GM21381 (cell line): ENCODE data around the gene ALDH1B1.

Experiments
- ATAC-seq: cut with Tn5 transposase; IDR thresholded peaks from one replicate; pipeline ENCODE4 v1.9.1; 2021; ENCODE audit warnings: mild to moderate bottlenecking, moderate library complexity; ENCODE audit not compliant: unreplicated experiment

Gene ALDH1B1

DNA sequence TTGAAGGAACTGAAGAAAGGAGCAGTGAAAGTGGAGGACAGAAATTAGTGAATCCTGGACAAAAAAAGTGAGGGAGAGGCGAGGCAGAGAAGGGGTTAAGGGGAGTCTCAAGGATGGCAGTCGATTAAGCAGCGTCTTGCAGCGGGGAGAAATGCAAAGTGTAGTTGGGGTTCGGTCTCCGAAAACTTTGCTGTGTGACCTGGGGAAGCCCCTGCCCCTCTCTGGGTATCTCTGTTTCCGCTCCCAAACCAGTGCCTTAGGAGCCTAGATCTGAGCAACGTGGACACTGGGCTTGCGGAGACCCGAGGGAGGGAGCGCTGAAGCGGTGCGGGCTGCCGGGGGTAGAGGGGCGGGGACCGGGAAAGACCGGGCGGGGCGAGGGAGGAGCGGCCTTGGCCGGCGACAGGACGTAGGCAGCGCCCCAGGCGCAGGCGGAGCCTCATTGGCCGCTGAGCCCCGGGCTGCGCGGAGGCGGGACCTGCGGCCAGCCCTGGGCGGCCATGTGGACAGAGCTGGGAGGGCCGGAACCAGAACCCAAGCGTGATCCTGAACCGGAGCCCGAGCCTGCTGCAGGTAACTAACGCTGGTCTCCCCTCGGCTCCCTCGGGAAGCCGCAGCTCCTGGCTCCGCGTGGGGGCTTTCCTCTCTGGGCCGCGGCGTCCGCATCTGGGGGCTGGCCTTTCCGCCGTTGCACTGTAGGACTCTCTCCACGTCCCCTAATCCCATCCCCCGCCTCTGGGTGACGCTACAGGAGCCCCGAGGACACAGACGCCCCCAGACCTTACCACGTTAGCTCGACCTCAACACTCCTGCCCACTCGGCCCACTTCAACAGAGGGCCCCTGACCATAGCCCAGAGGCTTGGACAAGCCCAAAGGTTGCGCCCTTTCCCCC, at the start of gene ALDH1B1:
Gene ALDH1B1 (plus strand): TSS at position 468 of the 893 bp plus-strand sequence. CDS start 3,047 bp downstream, outside the sequence.
- ATAC-seq, result peak; percentile 99

DNA sequence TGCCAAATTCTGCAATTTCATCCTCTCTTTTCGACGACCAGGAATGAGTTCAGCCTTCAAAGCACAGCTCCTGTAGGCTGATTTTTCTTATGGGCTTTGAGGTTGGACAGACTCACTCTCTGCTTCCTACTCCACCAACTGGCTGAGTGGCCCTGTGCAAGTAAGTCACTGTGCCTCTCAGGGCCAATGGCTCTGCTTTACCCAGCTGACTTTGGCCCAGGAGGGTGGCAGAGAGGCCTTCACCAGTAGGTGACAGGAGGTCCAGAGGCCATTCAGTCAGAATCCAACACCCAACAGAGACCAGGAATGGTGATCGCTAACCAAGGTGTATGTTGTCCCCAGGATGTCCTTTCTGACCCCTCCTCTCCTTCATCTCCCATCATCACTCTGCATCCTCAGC, 49.5 kb upstream of the ALDH1B1 start:
- no peak for ATAC-seq

DNA sequence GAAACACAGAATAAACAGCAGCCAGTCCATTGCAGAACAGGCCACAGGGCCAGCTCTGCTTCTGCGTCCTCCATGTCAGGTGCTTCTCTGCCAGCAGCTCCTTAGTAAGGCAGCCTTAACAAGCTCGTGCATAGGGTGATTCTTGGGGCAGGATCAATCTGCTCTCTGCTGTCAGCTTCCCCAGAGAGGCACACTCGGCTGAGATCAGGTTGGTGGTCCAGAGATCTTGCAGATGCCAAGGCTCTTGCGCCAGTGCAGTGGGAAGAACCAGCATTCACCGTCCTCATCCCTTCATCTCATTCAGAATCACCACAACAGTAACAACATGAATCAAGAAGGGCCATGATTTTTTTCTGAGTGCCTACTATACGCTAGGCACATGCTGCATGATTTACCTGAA, 49.0 kb upstream of the ALDH1B1 start:
- no peak for ATAC-seq

DNA sequence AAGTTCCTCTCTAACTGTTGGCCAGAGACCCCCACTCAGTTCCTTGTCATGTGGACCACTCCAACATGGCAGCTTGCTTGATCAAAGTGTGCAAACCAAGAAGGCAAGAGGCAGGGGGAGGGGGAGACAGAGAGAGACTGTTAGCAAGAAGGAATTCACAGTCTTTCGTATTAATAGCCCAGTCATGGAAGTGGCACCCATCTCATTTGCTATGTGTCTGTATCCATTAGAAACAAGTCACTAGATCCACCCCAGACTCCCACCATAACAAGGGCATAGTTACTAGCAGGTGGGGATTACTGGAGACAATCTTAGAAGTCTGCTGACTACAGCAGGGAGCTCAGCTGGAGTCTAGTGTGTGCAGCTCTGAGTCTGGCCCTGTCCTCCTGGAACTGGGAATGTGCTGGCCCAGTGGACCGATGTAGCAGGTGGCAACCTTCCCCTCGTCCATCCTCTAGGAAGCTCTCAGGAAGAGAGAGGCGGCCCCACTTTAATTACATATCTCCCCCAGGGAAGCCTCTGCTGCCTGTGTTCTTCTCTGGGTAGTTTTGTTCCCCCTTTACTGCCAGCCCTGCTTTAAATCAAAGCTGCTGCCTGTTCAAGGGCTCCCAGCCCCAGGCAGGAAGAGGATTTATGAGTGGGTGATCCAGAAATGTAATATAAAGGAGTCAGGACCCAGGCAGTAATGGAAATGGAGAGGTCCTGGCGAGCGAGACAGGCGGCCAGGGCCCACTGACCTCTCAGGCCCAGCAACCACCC, 47.8 kb upstream of the ALDH1B1 start:
- ATAC-seq, result no peak

DNA sequence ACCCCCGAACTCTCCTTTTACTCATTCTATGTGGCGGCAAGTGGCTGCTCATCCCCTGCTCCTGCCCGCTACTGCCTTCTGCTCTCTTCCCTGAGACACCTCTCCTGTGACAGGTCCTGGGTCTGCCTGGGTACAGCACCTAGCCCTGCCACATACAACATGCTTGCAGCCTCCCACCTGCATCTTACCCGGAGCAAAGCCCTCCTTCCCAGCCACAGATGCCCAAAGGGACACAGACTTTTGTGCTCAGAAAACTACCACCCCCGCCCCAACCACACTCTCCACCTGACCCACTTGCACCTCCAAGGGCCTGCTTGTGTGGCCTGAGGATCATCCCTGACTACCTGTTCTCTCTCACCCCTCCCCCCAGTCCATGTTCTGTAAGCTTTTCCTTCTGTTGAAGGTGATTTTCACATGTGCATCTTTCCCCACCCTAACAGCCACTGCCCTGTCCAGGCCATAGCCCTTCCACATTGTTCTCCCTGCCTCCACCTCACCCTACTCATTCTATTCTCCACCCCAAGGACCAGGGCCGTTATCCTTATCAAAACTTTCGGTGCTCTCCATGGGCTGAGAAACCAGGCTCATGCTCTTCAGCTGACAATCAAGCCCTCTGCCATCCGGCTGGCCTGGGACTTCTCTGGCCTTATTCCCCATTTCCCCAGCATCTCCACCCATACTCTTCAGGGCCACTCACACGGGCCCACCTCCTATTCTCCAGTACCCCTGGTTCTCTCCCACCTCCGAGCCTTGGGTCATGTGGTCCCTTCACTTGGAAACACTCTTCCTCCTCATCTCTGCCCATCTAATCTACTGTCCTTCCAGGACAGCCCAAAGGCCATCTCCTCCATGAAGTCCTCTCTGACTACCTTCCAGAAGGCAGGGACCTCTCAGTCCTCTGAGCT, 46.4 kb upstream of the ALDH1B1 start:
- no peak for ATAC-seq

DNA sequence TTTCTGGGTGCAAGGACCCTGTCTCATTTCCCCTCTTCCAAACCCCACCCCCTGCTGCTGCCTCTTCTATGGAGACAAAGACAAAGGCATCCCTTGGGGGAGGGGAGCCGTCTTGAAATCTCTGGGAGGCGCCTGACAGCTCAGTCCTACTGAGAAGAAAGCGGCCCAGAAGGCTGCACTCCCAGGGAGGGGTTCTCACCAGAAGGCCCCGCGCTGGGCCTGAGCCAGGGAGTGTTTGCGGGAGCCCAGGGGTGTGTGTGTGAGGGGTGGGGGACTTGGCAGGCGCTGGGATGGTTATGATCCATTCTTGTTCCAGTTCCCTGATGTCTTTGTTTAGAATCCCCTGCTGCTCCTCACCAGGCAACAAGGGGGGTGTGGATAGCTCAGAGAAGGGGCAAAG, 45.7 kb upstream of the ALDH1B1 start:
- ATAC-seq, result no peak

DNA sequence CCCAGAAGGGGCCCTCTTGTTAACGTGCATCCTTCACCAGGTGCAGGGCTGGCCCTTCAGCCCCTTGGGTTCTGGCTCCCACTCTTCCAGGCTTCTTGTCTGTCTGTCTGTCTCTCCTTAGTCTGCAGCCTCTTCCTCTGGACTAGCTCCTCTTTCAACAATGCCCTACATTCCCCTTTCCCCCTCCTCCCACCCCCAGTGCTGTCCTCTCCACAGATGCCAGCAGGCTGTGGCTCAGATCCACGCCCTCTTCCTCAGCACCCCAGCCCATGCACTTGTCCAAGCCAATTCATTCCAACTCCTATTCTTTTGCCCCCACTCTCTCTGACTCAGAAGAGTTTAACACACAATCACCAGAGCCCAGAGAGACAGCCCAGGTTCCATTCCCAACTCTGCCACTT, 45.2 kb upstream of the ALDH1B1 start:
- no peak for ATAC-seq

DNA sequence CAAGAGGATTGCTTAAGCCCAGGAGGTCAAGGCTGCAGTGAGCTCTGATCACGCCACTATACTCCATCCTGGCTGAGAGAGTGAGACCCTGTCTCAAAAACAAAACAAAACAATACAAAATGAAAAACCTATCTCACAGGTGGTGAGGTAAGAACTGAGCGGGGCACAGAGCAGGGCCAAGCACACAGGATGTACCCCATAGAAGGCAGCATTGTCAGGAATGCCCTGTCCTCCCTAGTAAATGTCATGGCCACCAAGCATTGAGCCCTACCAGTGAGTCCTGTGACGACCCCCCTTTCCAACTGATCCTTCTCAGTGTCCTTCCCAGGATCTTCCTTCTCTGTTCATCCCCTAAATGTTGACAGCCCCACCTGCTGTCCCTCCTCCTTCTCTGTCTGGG, 44.6 kb upstream of the ALDH1B1 start:
- ATAC-seq, result no peak

DNA sequence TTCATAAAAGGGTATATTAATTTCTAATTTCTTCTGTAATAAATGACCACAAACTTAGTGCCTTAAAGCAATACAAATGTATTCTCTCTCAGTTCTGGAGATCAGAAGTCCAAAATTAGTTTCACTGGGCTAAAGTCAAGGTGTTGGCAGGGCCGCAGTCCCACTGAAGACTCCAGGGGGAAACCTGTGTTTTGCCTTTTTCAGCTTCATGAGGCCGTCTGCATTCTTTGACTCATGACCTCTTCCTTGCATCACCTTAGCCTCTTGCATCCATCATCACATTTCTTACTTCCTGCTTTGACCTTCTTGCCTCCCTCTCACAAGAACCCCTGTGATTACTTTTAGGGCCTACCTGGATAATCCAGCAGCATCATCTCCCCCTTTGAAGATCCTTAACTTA, 42.0 kb upstream of the ALDH1B1 start:
- no peak for ATAC-seq

DNA sequence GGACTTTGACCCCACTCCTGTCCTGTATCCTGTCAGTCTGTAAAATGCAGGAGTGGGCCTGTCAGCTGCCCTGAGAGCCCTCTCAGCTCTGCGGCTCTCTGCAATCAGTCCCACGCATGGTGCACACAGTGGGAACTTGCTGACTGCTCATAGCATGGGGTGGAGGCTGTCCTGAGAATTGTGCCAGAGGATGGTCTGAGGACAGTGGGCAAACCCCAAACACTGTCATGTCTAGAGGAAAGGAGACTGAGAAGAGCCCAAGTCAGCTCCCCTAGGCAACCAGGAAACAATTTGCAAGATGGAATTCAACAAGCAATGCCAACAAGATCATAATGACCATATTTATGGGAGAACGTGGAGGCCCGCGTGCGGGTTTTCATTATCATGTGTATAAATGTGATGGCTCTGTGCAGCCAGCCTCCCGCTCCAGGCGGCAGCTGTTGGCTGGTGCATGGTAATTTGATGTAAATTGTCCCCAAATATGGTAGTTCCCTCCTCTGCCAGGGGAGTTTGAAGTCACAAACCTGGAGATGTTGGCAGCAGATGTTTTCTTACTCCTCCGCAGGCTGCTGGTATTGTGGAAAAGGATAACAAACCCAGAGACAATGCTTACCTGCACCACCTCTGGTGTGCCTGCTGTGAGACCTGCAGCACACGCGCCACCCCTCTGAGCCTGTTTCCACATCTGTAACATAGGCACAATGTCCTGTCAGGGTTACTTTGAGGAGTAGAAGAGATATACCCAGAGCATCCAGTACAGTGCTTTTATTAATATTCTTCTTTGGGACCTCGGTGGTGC, 39.8 kb upstream of the ALDH1B1 start:
- ATAC-seq, result no peak

DNA sequence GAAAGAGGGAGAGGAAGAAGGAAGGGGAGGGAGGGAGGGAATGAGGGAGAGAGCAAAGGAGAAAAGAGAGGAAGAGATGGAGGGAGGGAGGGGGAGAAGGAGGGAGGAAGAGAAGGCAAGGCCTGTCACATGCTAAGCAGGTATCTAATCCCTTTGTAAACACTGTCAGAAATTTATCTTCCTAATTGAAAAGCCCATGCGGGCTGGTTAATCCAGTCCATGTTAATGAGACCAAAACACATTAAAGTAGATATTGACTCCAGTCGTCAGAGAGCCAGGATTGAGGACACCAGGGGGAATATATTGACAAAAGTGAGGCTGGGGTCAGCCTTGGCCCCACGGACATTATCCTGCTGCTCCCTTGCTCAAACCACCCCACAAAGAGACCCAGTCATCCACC, 37.4 kb upstream of the ALDH1B1 start:
- ATAC-seq, result no peak

DNA sequence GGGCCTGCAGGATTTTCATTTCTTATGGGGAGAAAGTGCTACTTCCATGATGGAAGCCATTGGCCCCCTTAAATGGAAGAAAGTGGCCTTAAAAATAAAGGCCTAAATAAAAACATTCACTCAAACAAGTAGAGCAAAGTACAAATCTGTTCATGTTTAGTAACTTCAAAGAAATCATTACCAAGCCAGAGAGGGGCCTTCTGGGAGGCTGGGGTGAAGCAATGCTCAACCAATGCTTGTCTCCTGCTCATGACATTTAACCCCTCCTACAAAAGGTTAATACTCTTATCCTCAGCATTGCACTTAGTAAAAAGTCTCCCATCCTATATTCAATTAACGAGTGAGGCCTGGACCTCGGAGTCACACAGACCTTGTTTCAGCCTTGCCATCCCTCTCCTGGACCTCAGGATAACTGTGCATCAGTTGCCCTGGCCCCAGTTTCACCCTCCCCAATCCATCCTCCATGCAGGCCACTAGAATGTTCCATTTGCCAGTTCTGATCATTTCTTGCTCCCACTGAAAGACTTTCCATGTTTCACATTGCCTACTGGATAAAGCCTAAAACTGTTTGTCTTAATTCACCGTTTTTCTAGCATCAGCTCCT, 36.9 kb upstream of the ALDH1B1 start:
- ATAC-seq, result no peak

DNA sequence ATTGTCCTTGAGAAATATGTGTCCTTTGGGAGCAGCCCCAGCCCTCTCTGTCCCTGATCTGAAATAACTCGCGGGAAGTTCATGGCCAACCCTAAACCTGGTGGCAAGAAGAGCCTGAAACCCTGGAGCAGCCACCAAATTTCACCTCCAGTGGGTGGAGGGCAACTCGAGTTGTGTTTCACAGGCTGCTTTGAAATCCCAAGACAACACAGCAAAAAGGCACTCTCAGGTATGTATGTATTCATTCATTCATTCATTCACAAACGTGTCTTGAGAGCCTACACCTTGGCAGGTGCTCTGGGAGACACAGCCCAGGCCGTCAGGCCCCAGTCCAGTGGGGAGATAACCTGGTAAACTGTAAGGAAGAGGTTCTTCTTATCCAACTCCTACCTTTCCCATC, 35.7 kb upstream of the ALDH1B1 start:
- ATAC-seq, result no peak

DNA sequence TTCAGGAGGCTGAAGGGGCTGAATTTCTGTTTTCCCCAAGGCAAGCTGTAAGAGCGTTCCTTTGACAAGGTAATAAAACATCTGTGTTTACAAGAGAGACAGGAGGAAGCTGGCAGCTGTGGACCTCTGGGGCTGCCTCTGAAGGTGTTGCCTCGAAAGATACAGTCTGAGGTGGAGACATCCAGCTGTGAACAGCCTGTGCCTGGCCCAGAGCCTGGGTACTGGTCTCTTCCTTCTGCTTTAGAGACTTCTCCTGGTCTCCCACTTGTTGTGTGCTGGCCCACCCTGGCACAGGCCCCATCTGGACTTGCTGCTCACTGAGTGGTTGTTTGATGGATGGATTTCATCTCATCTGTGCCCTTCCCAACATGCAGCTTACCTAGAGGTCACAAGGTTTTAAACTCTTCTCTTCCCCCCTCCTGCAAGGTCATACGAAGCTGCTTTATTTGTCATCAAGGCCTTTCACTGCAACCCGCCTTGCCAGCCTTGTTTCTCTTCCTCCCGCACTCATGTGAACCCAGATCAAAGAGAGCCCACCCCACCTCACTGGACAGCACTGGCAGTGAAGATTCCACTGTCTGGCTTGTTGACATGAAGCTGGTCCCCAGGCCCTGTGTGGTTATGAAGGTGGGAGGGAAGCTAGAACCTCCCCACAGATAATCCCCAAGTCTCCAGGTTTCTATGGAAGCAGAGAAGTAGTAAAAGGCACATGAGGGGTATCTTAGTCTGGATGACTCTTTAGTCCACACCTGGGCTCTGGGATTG, 35.0 kb upstream of the ALDH1B1 start:
- no peak for ATAC-seq

DNA sequence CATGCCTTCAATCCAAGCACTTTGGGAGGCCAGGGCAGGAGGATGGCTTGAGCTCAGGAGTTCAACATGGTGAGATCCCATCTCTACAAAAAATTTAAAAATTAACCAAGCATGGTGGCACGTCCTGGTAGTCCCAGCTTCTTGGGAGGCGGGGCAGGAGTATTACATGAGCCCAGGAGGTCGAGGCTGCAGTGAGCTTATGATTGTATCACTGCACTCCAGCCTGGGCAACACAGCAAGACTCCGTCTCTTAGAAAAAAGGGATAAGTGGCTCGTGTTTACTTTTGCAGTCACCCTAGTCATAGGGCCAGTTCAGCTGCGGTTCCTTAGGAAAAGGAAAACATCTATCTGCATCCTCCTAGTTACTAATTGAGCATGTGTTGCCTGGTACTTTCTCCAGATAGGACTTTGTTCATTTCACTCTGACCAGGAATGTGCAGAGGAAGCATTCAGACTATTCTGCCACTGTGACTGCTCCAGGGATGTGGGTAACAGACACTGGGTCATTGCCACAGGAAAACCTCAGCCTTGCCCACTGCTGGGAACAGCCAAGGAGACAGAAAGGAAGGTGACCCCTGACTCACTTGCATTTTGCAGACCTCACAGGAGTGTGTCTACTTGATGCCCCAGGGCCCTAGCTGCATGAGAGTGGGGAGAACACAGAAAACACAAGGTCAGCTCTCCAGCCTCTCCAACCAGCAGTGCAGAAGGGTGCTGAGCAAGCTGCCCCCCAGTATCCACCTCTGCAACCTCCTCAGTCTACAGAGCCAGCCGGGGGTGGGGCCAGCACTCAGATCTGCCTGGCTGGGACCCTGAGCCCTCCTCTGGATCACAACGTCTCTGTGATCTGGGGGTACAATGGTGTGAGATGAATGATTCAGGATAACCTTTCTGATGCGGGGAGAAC, 33.9 kb upstream of the ALDH1B1 start:
- no peak for ATAC-seq

DNA sequence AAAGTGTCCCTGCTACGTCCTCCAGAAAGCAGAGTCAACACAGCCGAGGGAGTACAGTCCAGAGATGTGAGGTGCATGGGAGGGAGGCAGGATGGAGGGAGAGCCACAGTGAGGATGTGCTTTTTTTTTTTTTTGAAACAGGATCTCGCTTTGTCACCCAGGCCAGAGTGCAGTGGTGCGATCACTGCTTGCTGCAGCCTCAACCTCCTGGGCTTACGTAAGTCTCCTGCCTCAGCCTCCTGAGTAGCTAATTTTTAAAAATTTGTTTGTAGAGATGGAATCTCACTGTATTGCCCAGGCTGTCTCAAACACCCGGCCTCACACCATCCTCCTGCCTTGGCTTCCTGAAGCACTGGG, 33.2 kb upstream of the ALDH1B1 start:
- ATAC-seq, result no peak

DNA sequence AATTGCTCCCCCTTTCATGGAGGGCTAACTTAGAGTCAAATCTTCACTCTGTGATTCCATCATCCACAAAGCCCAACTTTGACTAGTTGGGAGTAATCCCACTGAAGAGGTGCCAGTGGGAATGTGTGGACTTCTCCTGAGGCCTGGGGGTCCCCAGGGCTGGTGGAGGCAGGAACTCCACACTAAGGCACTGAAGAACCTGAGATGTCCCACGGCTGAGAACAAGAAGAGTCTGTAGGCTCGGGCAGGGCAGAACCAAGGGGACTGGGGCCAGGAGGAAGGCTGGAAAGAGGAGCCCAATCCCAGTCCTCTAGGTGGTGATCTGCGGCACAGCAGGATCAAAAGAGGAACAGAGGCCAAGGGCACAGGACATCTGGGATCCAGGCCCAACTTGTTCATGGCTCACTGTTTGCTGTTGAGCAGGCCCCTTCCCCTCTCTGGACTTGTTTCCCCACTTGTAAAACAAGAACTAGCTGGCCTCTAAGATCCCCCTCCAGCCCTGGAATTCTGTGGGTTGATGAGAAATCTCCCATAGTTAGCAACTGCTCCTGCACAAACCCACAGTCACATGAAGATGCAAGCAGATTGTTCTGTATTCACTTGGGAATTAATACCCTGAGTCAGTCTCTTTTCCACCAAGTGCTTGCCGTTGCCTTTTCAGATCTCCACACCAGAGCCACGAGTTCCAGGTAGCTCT, 32.7 kb upstream of the ALDH1B1 start:
- no peak for ATAC-seq
